ENCODE results near the gene TOX4. TPM values are rescaled to one million over a fixed set of nuclear protein-coding genes. Genes with fewer than 3 reads are reported as not detected.

Gene TOX4
- total RNA-seq: 30.4 and 36.6 TPM in 2 replicates

DNA sequence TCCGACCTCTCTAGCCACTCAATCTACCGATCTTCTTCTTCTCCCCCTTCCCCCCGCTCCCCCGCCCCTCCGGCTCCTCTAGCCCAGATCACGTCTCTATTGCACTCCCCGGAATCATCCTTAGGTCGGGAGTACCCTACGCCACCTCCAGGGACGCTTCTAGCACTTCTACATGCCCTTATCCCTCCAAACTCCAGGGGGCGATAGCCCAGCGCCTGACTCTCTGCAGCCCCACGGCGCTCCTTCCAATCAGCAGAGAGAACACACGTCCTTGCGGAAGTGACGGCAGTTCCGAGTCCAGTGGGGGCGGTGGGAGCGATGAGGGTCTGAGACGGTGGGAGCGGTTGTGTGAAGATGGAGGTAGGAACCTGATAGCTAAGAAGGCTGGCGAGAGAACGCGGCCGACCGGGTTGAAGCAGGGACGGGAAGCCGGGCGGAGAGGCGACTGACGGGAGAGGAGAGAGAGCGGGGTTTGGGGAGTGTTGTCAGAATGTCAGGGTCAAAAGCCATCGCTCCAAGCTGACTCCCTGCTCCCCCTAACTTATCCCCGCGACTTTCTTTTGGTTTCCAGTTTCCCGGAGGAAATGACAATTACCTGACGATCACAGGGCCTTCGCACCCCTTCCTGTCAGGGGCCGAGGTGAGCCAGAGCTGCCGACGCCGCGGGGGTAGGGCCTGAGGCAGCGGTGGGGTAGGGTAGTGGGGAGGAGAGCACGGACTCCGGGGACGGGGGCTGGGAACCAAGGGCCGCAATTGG, at the start of gene TOX4, which contains the start of gene RAB2B:
Gene TOX4 (plus strand): TSS at position 271 of the 757 bp plus-strand sequence. CDS start 84 bp downstream, at position 355.
Gene RAB2B (minus strand): TSS at position 35 of the 757 bp plus-strand sequence. CDS start 87 bp downstream, outside the sequence.

DNA sequence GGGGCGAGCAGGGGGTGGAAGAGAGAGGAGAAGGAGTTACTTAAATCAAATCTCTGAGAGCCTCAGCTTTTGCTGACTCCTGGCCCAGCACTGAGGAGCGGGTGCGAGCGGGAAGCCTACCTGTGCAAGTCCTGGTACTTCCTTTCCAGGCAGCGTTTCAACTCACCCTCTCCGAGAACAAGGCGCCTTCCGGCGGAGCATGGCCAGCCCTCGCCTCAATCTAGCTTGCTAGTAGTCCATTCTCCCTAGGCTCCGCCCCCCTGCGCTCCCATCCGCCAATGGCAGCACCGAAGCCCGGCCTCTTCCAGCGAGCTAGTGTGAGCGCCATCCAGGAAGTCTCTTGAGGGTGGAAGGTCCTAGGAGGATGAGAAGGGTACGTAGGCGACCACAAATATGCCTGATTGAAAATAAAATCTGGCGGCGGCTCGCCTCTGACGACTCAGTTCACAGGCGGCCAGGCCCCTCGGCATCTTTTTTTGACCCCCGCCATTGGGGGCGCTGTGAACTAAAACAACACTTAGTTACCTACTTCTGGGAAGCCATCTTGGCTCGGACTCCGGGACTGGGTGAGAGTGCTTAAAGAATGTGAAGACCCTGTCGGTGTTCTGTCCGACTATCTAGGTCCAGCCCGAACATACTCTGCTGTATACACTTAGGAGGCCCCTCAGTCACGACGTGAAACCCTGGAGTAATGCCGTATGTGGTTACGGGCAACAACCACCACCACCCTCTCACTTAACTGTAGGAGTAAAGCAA, 20.9 kb upstream of the TOX4 start, which contains the start of gene CHD8:
Gene CHD8 (minus strand): TSS at position 212 of the 756 bp plus-strand sequence. CDS start 24,480 bp downstream, outside the sequence.

DNA sequence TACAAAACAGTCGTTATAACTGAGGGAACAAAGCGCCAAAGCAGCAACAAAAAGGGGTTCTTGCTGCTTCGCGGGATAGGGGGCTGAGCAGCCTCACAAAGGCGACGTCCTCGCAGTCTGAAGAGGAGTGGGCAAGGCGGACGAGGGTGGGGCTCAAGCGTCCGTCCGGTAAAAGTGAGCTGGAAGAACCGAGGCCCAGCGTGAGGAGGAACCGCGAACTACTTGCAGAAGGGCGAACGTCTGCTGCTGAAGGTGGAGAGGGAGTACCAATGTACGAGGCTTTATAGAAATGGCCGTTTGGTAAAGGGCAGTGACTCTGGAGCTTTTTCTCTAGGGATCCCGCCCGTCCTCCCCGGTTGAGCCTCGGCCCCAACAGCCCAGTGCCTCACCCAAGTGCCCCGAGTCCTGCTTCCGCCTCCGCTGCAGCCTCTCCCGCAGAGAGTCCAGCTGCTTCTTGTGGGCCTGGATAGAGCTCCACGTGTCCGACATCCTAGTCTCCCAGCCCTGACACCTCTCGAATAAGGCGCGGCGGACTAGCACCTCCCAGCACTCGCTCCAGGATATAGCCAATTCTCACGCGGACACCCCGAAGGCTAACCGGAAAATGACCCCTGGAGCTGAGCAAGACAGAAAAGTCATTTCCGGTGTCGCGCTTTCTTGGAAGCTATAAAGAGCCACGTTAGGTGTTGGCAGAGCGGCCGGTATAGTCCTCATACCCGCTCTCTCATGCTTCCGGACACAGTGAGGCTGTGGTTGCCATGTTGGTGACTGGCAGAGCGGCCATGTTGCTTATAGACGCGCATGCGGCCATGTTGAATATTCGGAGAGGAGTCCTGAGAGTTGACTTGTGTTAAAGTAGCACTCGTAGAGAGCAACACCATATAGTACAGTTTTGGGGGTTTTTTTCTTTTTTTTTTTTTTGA, 34.0 kb downstream of the TOX4 start, which contains the start of gene METTL3:
Gene METTL3 (minus strand): TSS at position 606 of the 923 bp plus-strand sequence. CDS start 117 bp downstream, at position 489.

DNA sequence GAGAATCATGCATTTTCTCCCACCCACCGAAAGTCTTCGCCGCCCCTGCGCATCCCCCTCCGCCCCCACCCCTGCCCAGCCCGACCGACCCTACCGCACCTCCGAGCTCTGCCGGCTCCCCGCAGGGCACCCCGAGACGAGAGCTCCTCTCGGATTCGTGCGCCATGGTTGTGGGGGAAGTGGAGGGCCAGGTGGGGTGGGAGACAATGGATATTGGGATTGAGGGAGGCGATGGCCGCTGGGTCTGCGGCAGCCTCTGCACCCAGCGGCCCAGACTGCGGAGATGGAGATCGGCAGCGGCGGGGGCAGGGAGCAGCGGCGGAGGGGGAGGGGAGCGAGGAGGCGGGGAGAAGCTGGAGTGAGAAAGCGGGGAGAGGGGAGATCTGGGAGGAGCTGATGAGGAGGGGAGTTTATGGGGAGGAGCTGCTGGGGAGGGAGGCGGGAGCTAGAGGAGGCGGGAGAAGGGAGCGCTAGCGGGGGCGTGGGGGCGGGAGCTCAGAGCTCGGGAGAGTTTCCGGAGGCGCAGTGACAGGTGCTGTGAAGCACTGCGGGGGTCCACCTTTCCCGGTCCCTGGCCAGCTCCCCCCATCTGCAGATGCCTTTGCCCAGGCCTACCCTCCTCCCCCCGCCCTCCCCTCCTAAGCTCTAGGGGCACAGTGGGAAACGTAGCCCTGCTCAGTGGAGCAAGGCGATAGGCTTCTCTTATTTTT, 49.1 kb downstream of the TOX4 start, which contains the start of gene SALL2:
Gene SALL2 (minus strand): TSS at position 385 of the 710 bp plus-strand sequence. CDS start 219 bp downstream, at position 166.

Other genes starting within 250 kb of the TOX4 start
- 903 and 941 TPM in 2 replicates for gene HNRNPC, start 207.8 kb upstream of the TOX4 start, total RNA-seq
- gene RPGRIP1, start 197.1 kb upstream of the TOX4 start, total RNA-seq: 0.05 TPM in 1 of 2 replicates, not detected in the other
- gene SUPT16H, start 93.2 kb upstream of the TOX4 start, total RNA-seq: 64.9 and 66.9 TPM in 2 replicates
- 34.9 and 38.7 TPM in 2 replicates for gene CHD8, start 21.1 kb upstream of the TOX4 start, total RNA-seq
- gene RAB2B, start 236 bp upstream of the TOX4 start, total RNA-seq: 11.8 and 12.6 TPM in 2 replicates
- gene METTL3, start 34.1 kb downstream of the TOX4 start, total RNA-seq: 51.6 and 53.6 TPM in 2 replicates
- gene SALL2, start 49.2 kb downstream of the TOX4 start, total RNA-seq: 0.20 TPM in 2 replicates
- gene OR10G3, start 102.9 kb downstream of the TOX4 start, total RNA-seq: not detected in 2 replicates
- gene OR10G2, start 157.7 kb downstream of the TOX4 start, total RNA-seq: not detected in 2 replicates
- gene OR4E2, start 176.6 kb downstream of the TOX4 start, total RNA-seq: not detected in 2 replicates
- gene OR4E1, start 196.6 kb downstream of the TOX4 start, total RNA-seq: not detected in 2 replicates

Data from mammary microvascular endothelial cell (primary cell).